Tongue (tissue), 2 donors: ENCODE data around the gene C3orf22. TPM values are rescaled to one million over a fixed set of nuclear protein-coding genes. Genes with fewer than 3 reads are reported as not detected.
A peak's percentile ranks its signal among the peaks of the same experiment; 100 is the strongest.

ENCODE experiments used
- DNase-seq: peaks from one replicate; pipeline ENCODE4 v3.0.0-alpha.2; 2015
- total RNA-seq: library from RNA; depleted of rRNA; stranded (reverse); fragments of >200 nt; gene quantifications from one replicate; pipeline ENCODE4 v1.2.3, GENCODE V29; 2014

The C3orf22 gene
- total RNA-seq, 1 donor from 2014 or later: not detected

DNA sequence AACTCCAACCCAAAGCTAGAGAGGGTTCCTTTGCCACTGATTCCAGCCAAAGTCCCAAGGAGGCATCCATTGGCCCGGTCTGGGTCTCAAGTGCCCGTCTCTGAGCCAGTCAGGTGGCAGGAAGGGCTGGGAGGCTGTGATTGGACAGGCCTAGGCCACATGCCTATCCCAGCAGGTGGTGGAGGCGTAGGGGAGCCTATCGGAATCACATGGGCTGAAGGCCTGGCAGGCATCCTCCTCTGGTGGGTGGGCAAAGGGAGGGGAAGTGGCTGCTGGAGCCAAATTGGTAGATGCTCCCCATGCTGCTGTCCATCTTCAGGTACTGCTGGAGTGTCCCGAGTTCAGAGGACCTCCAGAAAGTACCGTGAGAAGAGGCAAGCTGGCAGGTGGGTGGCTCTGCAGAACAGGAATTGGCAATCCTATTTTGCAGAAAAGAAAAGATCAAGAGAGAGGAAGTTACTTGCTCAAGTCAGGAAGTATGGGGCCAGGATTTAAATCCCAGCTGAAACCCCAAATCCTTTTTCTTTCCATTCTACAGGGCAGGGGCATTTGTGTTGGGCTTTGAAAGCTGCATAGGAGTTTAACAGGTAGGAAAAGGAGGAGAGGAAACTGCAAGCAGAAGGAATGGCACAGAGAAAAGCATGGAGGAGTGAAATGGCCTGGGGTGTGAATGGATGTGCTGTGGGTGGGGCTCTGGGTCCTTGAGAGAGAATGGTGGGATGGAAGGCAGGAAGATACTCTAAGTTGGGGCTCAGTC lies 31.1 kb downstream of the C3orf22 start:
- DNase-seq: no peak

DNA sequence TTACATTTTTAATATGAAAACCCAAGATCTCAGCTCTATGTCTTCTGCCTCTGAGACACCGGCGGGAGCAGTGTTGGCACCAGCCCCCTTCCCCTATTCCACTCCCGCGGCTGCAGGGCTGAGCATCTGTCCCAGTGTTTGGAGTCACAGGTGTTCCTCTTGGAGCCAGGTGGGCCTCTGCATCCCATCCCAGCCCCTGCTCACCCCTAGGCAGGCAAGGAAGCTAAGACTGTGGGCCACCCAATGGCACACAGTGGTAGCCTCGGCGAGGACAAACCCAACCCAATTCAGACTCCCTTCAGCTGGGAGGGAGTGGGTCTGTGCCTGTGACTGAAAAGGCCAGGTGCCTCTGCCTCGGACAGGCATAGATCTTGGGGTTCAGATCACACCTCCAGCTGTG lies 31.7 kb downstream of the C3orf22 start:
- no peak for DNase-seq

GRCh38 chr3:126526668-126527005 lies 32.1 kb downstream of the C3orf22 start:
- no peak for DNase-seq

GRCh38 chr3:126525853-126526667 lies 32.7 kb downstream of the C3orf22 start:
- no peak for DNase-seq

DNA sequence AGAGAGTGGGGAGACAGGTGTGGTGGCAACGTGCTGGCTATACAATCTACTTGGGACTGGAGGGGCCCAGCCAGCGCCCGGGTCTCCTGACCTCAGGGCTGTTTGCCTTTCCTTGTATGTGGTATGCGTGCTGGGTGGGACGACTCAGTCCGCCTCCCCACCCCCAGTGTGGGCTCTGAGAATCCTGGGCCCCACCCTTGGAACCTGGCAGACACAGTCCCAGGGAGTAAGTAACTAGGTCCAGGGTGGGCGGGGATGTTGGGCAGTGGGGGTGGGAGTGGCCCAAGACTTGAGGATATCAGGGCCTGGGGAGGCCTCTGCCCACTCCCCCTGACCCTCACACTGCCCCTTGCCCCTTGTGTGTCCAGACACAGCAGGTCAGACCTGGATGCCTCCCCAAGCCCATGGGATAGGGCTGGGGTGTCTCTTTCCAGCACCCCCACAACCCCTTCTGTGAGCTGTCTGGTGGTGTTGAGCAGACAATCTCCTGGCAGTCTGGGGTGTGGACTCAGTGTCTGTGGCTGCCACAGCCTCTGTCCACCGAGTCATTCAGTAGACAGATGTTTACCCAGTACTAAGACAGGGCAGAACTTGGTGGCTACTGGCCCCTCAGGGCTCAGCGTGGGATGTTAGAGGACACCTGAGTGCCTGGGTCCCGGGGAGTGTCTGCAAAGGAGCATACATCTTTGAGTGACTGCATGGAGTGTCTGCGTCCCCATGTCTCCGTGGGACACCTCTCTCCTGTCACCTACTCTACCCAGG lies 33.5 kb downstream of the C3orf22 start:
- DNase-seq: no peak

DNA sequence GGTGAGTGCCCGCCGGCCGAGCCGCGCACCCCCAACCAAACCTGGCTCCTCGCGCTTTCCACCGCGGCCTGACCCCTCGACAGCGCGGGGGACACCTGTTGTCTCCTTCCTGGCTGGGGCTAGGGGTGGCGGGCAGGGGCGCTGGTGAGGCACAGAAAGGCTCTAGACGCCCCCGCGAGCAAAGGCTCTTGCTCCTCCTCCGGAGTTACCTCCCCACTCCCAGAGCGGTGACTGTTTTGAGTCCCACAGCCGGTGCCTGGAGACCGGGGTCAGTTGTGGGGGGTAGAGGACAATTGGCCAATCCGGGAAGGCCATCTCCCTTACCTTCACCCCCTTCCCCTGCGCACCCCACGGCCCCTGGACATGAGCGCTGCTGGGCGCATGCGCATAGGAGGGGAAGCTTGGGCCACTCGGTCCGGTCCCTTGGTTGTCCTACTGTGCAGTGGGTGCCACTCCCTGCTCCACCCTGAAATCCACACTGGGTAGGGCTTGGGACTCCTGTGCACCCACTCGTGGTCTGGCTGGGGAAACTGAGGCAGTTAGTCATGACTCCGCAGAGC lies 34.2 kb downstream of the C3orf22 start:
- no peak for DNase-seq

DNA sequence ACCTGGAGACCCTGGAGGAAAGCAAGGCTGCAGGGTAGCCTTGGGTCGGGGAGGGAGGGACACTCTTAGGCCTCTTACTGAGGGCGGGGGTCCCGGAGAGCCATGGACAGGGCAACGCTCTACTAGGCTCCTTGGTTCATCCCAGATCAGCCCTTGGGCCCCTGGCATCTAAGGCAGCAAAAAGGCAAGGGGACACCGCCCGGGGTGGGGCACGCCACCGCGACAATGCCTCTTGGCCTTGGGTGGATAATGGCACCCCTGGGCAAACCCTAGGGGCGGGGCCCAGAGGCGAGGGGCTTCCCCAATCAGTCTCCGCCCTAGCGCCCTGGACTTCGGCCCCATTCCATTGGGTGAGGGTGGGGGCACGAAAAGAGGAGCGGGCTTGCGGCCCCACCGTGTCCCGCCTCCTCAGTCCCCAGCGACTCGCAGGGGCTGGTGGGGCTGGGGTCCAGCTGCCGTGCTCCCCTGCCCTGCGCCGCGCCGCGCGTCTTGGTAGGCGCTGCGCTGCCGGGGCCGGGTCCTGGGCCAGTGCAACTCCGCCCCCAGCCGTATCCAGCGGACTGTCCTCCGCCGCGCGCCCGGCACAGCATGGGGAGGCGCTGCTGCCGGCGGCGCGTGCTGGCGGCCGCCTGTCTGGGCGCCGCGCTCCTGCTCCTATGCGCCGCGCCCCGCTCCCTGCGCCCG lies 34.8 kb downstream of the C3orf22 start, which contains the start of gene CHST13:
Gene CHST13, plus strand, starts transcription at position 411 of the 684 bp plus-strand sequence. Its CDS starts 178 bp downstream, at position 589.
- peak; percentile 64 for DNase-seq

GRCh38 chr3:126522363-126522788 lies 36.4 kb downstream of the C3orf22 start:
- peak; percentile 80 for DNase-seq

DNA sequence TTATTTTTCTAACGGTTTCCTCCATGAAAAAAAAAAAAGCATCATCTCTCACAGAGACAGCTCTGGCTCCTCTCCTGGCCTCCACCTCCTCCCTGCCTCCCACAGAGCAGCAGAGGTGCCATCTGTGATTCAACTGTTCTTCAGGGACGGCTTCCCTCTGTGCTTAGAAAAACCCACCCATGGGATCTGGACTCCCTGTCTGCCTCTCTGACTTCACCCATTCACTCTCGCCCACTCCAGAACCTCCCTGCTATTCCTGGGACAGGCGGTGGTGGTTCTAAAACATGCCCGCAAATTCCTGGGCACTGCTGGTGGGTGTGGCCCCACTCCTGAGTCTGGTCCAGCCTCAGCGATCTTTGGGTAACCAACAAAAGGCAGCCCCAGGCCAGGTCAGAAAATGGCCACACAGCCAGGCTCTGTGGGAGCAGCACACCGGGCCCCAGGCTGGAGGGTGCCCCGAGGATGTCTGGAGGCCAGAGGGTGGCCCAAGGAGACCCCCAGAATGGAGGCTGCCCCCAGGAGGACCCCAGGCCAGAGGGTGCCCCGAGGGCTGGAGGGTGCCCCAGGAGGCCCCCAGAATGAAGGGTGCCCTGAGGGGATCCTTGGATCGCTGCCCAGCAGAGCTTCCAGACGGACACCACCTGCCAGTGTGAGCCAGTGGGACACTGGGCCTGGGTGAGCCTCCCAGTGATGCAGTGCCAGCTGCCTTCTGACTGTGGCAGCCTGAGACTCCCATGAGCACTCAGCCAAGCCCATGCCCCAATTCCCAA lies 37.4 kb downstream of the C3orf22 start:
- DNase-seq: no peak

GRCh38 chr3:126519506-126520455 lies 39.0 kb downstream of the C3orf22 start:
- DNase-seq: no peak

GRCh38 chr3:126518779-126519177 lies 40.0 kb downstream of the C3orf22 start:
- DNase-seq: no peak

GRCh38 chr3:126517986-126518778 lies 40.5 kb downstream of the C3orf22 start:
- DNase-seq: no peak

GRCh38 chr3:126517291-126517951 lies 41.3 kb downstream of the C3orf22 start, which contains the start of gene UROC1:
TSS of gene UROC1 (minus strand) at chr3:126517773. CDS start at chr3:126517719, 54 bp downstream.
- no peak for DNase-seq

- DNase-seq: no peak
These were observed 41.8 kb downstream of the C3orf22 start for GRCh38 chr3:126516936-126517290.

DNA sequence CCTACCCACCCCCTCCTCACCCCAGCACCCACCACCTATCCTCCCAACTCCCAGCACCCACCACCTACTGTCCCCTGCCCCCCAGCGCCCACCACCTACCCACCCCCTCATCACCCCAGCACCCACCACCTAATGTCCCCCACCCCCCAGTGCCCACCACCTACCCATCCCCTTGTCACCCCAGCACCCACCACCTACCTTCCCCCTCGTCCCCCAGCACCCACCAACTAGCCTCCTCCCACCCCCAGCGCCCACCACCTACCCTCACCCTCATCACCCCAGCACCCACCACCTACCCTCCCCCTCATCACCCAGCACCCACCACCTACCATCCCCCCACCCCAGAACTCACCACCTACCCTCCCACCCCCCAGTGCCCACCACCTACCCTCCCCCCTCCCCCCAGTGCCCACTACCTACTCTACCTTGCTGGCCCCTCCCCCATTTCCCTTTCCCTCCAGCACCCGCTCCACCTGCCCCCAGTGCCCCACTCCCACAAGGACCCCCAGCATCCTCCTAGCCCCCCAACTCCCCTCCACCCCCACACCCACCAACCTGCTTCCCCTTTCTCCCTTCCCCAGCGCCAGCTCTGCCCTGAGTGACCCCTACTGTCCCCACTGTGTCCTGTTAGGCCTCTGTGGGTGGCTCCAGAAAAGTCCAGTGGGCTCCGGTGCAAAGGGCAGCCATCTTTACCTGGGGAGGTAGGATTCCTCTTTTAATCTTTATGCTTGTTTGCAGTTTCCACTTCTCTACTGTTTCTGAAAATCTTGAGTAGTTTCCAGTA lies 42.4 kb downstream of the C3orf22 start:
- DNase-seq: no peak

GRCh38 chr3:126515066-126515706 lies 43.5 kb downstream of the C3orf22 start:
- DNase-seq: no peak

DNA sequence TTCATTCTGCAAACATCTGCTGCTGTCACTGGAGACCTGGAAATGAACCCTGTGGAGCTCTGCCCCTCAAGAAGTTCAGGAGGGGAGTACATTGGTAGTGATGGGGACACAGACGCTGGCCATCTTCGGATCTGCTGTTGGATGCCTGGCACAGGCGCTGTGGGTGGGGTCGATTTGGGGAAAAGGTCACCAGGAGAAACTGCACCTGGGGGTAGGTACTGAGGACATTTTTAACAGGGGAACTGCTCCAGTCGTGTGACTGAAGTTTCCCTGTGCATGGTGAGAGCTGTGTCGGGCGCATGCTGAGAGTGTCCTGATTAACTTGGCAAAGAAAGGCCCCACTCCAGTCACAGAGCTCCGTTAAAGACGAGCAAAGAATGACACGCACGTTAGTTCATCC lies 44.6 kb downstream of the C3orf22 start:
- no peak for DNase-seq
